ENCODE results near the gene HSPA1B.
"Not testable (repeated sequence)": the region's sequence is repeated elsewhere in the genome, so short reads cannot be mapped to it uniquely, and the experiment has no call there.

- TF ChIP-seq, protein P1, sequence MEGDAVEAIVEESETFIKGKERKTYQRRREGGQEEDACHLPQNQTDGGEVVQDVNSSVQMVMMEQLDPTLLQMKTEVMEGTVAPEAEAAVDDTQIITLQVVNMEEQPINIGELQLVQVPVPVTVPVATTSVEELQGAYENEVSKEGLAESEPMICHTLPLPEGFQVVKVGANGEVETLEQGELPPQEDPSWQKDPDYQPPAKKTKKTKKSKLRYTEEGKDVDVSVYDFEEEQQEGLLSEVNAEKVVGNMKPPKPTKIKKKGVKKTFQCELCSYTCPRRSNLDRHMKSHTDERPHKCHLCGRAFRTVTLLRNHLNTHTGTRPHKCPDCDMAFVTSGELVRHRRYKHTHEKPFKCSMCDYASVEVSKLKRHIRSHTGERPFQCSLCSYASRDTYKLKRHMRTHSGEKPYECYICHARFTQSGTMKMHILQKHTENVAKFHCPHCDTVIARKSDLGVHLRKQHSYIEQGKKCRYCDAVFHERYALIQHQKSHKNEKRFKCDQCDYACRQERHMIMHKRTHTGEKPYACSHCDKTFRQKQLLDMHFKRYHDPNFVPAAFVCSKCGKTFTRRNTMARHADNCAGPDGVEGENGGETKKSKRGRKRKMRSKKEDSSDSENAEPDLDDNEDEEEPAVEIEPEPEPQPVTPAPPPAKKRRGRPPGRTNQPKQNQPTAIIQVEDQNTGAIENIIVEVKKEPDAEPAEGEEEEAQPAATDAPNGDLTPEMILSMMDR (IDR thresholded peaks at IDR 0.05) = not testable (repeated sequence)
- TF ChIP-seq POLR2A (IDR thresholded peaks at IDR 0.05) = not testable (repeated sequence)
These were observed 33.7 kb upstream of the HSPA1B start for GRCh38 chr6:31793927-31794245.

All from lower leg skin (tissue), 3 donors.